Stimulated activated CD4-positive, alpha-beta T cell treated with anti-CD3 and anti-CD28 coated beads, TNF-alpha, amount 100 ng/mL, for 48 hours (primary cell): ENCODE measurements around the gene DTWD1.
"Not testable (repeated sequence)": the region's sequence is repeated elsewhere in the genome, so short reads cannot be mapped to it uniquely, and the experiment has no call there.

Source experiments
- DNase-seq, 3 donors: peaks; one replicate each; pipeline ENCODE4 v3.0.0-alpha.2; 2020; ENCODE audit warnings: low read depth in 3 of 3

The DTWD1 gene

GRCh38 chr15:49620658-49621368, at the start of gene DTWD1, which contains the start of gene FAM227B:
Gene DTWD1 (plus strand): TSS chr15:49621048. CDS start chr15:49625168, 4,120 bp downstream.
Gene FAM227B (minus strand): TSS chr15:49620818. CDS start chr15:49615171, 5,647 bp downstream.
- DNase-seq, result peak; percentile 75 to 90 (median 88)

DNA sequence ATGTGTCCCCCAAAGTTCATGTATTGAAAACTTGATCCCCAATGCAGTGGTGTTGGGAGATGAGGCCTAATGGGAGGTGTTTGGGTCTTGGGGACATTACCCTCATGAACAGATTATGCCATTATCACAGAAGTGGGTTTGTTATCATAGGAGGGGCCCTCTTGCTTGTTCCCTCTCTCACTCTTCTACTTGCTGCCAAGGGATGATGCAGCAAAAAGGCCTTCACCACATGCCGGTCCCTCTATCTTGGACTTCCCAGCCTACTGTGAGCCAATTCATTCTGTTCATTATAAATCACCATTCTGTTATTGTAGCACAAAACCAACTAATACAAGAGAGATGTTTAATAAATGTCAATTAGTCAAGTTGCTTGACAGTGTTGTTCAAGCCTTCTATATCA, 47.4 kb upstream of the DTWD1 start:
- DNase-seq, result no peak

DNA sequence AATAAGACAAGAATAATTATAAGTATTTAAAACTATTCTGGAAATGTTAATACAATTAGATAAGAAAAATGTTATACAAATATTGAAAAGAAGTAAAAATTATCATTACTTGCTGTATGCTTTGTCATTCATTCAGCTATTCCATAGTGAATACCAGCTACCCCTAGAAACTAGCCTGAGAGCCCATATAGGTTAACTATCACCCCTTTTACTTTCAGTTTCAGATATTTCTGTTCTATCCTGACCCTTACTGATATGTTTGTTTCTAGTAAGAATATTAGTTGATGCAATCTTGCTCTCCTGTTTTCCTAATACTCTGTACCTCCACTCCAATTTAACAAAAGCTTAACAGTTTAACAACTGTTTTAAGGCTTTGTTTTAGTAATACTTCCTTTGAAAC, 31.8 kb upstream of the DTWD1 start:
- DNase-seq, result no peak

- not testable (repeated sequence) for DNase-seq
These were observed 28.0 kb upstream of the DTWD1 start for GRCh38 chr15:49592829-49593316.

- DNase-seq, result no peak
These were observed 16.0 kb upstream of the DTWD1 start for GRCh38 chr15:49604625-49605409.

DNA sequence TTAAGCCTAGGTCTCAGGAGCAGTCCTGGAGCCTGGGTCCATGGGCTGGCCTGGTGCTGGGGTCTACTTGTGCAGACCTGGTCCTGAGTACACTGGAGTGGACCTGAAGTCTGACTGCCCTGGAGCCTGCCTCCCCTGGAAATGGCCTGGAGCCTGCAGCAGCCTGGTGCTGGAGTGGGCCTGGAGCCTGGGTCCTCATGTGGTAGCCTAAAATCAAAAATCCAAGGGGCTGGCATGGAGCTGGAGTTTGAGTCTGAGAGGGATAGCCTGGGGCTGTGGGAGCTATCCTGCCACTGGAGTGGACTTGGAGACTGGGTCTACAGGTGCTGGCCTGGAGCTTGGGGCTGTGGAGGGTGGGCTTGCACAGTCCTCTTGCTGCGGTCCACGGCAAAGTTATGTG, 15.3 kb upstream of the DTWD1 start:
- no peak for DNase-seq

DNA sequence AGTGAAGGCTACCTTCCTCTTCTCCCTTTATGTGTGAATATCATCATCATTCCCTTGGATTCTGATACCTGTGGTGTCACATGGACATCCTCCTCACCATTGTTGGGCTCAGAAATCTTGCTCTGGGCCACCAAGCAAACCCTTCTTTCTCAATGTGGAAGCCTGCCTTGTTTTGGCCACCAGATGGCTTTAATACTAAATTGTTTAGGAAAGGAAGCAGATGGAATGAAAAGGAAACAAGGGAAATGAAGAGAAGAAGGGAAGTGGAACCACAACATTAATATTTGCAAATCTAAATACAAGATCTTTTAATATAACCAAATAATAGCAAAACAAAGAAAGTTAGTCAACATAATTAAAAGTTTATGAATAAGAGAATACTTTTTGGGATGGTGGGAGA, 14.3 kb upstream of the DTWD1 start:
- DNase-seq, result no peak

DNA sequence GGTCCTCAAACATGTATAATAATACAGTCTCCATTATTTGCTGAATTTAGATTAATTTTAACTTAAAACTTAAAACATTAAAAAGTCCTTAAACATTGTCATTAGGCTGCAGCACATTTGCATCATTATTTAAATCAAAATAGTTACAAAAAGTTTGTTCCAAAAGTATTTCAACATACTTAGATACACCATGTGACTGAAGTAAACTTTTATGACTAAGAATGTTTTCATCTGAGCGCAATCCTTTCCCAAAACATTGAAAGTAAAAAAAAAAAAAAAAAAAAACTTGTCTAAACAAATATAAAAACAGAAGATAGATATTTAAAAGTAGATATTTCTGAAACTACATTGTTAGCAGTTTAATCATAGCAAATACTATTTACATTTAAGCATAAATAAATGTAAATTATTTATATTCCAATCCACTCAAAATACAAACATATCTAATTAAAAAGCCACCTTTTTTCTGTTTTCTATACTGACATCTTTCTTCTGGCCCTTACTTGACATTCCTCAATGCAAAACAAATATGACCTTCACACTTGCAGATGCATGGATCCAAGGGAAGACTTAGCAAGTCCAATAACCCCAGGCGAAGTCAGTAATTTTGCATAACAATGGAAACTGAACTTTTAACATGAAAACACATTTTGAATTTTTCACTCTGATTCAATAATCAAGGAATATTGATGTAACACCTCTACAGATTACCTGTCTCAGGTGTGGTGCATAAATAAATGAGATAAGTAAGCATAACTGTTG, 10.5 kb upstream of the DTWD1 start:
- no peak for DNase-seq

- DNase-seq, result not testable (repeated sequence)
These were observed 8.6 kb upstream of the DTWD1 start for GRCh38 chr15:49612240-49612639.

DNA sequence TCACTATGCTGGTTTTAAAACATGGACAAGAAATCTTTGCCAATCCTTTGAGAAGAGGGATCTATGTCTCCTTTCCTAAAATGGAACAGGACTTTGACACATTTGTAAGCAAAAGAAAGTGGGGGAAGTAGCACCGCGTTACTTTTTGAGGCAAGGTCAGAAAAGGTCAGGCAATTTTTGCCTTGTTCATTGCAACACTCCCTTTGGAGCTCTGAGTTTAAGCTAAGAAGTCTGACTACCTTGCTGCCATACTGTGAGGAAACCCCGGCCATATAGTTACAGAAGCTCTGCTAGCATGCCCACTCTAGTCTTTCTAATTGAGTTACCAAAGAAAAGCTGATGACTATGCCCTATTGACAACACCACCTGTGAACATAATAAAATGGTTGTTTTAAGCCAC, 1.6 kb upstream of the DTWD1 start:
- no peak for DNase-seq

- DNase-seq, result no peak
These were observed 649 bp upstream of the DTWD1 start for GRCh38 chr15:49620199-49620598.

DNA sequence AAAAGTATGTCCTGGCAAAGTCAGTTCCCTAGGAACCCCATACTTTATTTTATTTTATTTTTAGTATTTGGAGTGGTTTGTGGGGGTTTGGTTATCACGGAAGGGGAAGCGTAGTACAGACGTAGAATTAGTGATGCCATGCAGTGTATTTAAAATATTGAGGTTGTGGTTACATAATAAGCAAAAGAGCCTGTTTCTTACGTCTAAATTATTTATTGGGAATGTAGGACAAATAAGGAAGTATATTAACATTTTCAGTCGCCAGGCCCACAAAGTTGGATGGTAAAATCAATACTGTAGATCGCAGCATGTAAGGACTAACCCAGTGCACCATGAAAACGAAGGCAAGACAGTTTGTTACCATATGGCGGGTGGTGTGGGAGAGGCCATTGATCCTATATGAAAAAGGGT, 558 bp downstream of the DTWD1 start:
- DNase-seq, result no peak

DNA sequence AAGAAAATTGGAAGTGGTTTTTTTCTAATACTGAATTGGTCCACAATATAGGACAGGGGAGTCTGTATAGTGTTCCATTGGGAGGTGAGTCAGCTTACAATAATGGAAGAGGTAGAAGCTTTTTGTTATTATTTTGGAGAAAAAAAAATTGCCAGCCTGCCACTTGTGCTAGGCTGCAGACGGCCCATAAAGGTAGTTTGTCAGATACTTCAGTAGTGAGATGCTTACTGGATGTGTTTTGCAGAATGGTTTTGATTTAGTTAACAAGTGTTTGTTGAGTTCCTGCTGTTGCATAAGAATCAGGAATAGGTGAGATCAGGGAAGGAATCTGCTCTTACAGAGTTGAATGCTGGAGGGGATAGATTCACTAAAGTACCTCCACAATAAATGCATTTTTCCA, 1.0 kb downstream of the DTWD1 start:
- no peak for DNase-seq

DNA sequence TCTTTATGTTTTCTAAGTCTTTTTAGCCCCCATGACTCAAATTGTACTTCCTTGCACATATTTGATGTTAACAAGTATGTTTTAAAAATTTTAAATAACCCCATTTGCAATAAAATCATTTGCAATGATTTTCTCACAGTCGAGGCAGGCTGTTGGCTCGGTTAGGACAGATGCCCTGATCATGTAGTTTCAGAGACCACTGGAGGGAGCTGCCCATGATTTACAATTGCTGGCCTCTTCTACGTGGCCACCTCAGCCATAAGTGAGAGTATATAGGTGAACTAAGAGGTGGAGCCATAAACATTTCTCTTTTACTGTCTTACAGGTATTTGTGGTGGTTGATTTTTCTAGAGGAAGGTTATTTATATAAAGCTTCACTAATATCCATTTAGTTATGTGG, 1.7 kb downstream of the DTWD1 start:
- no peak for DNase-seq

- no peak for DNase-seq
These were observed 3.2 kb downstream of the DTWD1 start for GRCh38 chr15:49624056-49624455.

- DNase-seq, result no peak
These were observed 4.7 kb downstream of the DTWD1 start for GRCh38 chr15:49625460-49626036.

DNA sequence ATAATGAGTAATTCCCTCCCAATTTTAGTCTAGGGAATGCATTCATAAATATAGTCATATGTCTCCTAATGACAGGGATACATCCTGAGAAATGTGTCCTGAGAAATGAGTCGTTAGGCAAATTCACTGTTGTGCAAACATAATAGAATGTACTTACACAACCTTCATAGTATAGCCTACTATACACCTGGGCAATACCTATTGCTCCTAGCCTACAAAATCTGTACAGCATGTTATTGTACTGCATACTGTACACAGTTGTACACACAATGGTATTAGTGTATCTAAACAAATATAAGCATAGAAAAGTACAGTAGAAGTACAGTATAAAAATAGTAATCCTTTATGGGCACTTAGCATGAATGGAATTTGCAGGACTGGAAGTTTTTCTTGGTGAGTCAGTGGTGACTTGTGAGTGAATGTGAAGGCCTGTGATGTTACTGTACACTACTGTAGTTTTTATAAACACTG, 6.6 kb downstream of the DTWD1 start:
- no peak for DNase-seq

DNA sequence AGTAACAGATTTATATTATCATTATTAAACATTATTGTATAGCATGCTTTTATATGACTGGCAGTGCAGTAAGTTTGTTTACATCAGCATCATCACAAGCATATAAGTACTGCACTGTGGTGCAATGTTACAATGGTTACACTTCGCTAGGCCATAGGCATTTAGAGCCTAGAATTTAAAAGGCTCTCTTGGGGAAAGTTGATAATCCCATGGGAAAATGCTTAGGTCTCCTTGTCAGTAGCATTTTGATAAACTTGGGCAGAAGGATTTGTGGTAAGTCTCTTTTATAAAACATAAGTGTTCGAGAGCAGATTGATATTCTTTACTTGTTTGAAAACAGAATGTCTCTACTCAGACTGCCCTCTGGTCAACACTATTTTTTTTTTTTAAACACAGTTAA, 7.5 kb downstream of the DTWD1 start:
- DNase-seq, result no peak

DNA sequence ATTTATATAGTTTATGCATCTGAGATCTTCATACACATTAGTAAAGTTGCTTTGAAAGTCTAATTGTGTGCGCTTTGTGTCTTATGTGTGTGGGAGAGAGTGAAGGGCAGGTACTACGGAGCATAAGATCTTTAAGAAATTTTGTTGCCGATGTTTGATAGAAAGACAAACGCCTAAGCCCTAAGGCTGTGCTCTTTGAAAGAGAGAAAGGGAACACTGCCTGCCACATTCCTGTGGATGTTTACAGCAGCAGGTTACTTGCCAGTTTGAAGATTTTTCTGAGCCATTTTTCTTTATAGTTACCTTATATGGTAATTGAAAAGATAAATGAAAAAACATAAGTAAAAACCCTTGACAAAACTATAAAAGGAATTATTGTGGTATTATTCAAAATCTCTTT, 17.0 kb downstream of the DTWD1 start:
- DNase-seq, result no peak

- no peak for DNase-seq
These were observed 23.5 kb downstream of the DTWD1 start for GRCh38 chr15:49644364-49644794.

- no peak for DNase-seq
These were observed 24.4 kb downstream of the DTWD1 start for GRCh38 chr15:49645277-49645676.

- no peak for DNase-seq
These were observed 25.1 kb downstream of the DTWD1 start for GRCh38 chr15:49645941-49646340.
